Neural cell (in vitro differentiated cells): ENCODE data around the gene CD163L1. TPM values are rescaled to one million over a fixed set of nuclear protein-coding genes. Genes with fewer than 3 reads are reported as not detected.
"Not testable (repeated sequence)": the region's sequence is repeated elsewhere in the genome, so short reads cannot be mapped to it uniquely, and the experiment has no call there.

Experiments
- H2AFZ ChIP-seq: fragments of 200-600, 300-800 bp; sonication (generic), shearing (Covaris generic); 2 replicates; pipeline ENCODE4 v1.6.0; 2014; ENCODE audit warnings: low read depth, mild to moderate bottlenecking, antibody characterized with exemption, low read length, moderate library complexity
- H3F3A ChIP-seq: fragments of 200-600 bp; shearing (Covaris generic); 2 replicates; pipeline ENCODE4 v1.6.1; 2016; ENCODE audit warnings: mild to moderate bottlenecking, moderate library complexity, mixed read lengths, antibody characterized with exemption, low read length; ENCODE audit not compliant: insufficient read depth, poor library complexity, severe bottlenecking
- H3K27ac ChIP-seq: fragments of 200-600, 300-800 bp; sonication (generic), shearing (Covaris generic); 2 replicates; pipeline ENCODE4 v1.5.1; 2014; ENCODE audit warnings: mild to moderate bottlenecking, low read length, moderate library complexity
- H3K27me3 ChIP-seq: fragments of 300-800, 200-600 bp; sonication (generic), shearing (Covaris generic); 2 replicates; pipeline ENCODE4 v1.6.0; 2014; ENCODE audit warnings: mild to moderate bottlenecking, low read depth, low read length, moderate library complexity; ENCODE audit not compliant: insufficient read depth
- H3K36me3 ChIP-seq: fragments of 300-800, 200-600 bp; sonication (generic), shearing (Covaris generic); 2 replicates; pipeline ENCODE4 v1.5.1; 2014; ENCODE audit warnings: mild to moderate bottlenecking, antibody characterized with exemption, low read length, moderate library complexity; ENCODE audit not compliant: insufficient read depth
- H3K4me2 ChIP-seq: fragments of 300-800, 200-600 bp; sonication (generic), shearing (Covaris generic); 2 replicates; pipeline ENCODE4 v1.6.0; 2014; ENCODE audit warnings: mild to moderate bottlenecking, low read length
- H3K4me3 ChIP-seq: fragments of 300-800, 200-600 bp; sonication (generic), shearing (Covaris generic); 2 replicates; pipeline ENCODE4 v1.5.1; 2014; ENCODE audit warnings: mild to moderate bottlenecking, low read length, moderate library complexity
- H3K79me2 ChIP-seq: fragments of 200-600 bp; shearing (Covaris generic); replicated peaks from 2 replicates; pipeline ENCODE4 v1.6.0; 2014; ENCODE audit warnings: mild to moderate bottlenecking, low read length, moderate library complexity; ENCODE audit not compliant: insufficient read depth
- H3K9ac ChIP-seq: fragments of 300-800, 200-600 bp; sonication (generic), shearing (Covaris generic); 2 replicates; pipeline ENCODE4 v1.6.1; 2016; ENCODE audit warnings: mild to moderate bottlenecking, low read length, mixed read lengths
- H3K9me2 ChIP-seq: fragments of 200-600 bp; shearing (Covaris generic); 2 replicates; pipeline ENCODE4 v1.6.1; 2016; ENCODE audit warnings: mild to moderate bottlenecking, low read length, mixed read lengths; ENCODE audit not compliant: insufficient read depth
- H3K9me3 ChIP-seq: fragments of 200-600, 300-800 bp; sonication (generic), shearing (Covaris generic); 2 replicates; pipeline ENCODE4 v1.6.1; 2016; ENCODE audit warnings: mild to moderate bottlenecking, mixed run types, low read length, moderate library complexity, mixed read lengths
- H4K20me1 ChIP-seq: fragments of 200-600 bp; shearing (Covaris generic); 2 replicates; pipeline ENCODE4 v1.6.1; 2016; ENCODE audit warnings: mild to moderate bottlenecking, mixed run types; ENCODE audit not compliant: insufficient read depth
- EP300 ChIP-seq: fragments of 450-650 bp; conservative IDR thresholded peaks from 2 replicates; pipeline ENCODE4 v1.6.1; 2014; ENCODE audit warnings: antibody characterized with exemption, mild to moderate bottlenecking, moderate library complexity; ENCODE audit not compliant: poor library complexity, severe bottlenecking
- EZH2 ChIP-seq: fragments of 200-600, 300-800 bp; shearing (Covaris generic), sonication (generic); IDR thresholded peaks from 2 replicates; pipeline ENCODE4 v1.6.1; 2014; ENCODE audit warnings: antibody characterized with exemption, low read length, borderline replicate concordance, mild to moderate bottlenecking; ENCODE audit not compliant: insufficient read depth, poor library complexity, severe bottlenecking
- MXI1 ChIP-seq: fragments of 450-650 bp; conservative IDR thresholded peaks from 2 replicates; pipeline ENCODE4 v1.6.1; 2014; ENCODE audit warnings: antibody characterized with exemption, mild to moderate bottlenecking; ENCODE audit not compliant: poor library complexity, severe bottlenecking
- POLR2AphosphoS5 ChIP-seq: IDR thresholded peaks from 2 replicates; pipeline ENCODE4 v1.6.1; 2012
- RAD21 ChIP-seq: fragments of 450-650 bp; conservative IDR thresholded peaks from 2 replicates; pipeline ENCODE4 v1.6.1; 2014; ENCODE audit warnings: antibody characterized with exemption, mild to moderate bottlenecking, moderate library complexity
- SMC3 ChIP-seq: fragments of 450-650 bp; conservative IDR thresholded peaks from 2 replicates; pipeline ENCODE4 v1.6.1; 2014; ENCODE audit warnings: antibody characterized with exemption, mild to moderate bottlenecking, moderate library complexity; ENCODE audit not compliant: poor library complexity
- TAF1 ChIP-seq: IDR thresholded peaks from 2 replicates; pipeline ENCODE4 v1.6.1; 2012; ENCODE audit warnings: low read depth
- polyA plus RNA-seq: library from polyadenylated mRNA; depleted of rRNA; stranded (reverse); fragments of >200 nt; gene quantifications from 2 replicates; pipeline ENCODE4 v1.2.3, GENCODE V29; 2014
- TF ChIP-seq, protein P1 (sequence below): fragments of 450-650 bp; IDR thresholded peaks from 2 replicates; pipeline ENCODE4 v1.5.1; 2014; ENCODE audit warnings: antibody characterized with exemption, mild to moderate bottlenecking, moderate library complexity; ENCODE audit not compliant: poor library complexity, severe bottlenecking
- TF ChIP-seq, protein P2 (sequence below): IDR thresholded peaks from 2 replicates; pipeline ENCODE4 v1.6.1; 2012; ENCODE audit warnings: borderline replicate concordance

CD163L1 gene
- polyA plus RNA-seq, 1 donor from 2014 or later: 0.62 TPM

DNA sequence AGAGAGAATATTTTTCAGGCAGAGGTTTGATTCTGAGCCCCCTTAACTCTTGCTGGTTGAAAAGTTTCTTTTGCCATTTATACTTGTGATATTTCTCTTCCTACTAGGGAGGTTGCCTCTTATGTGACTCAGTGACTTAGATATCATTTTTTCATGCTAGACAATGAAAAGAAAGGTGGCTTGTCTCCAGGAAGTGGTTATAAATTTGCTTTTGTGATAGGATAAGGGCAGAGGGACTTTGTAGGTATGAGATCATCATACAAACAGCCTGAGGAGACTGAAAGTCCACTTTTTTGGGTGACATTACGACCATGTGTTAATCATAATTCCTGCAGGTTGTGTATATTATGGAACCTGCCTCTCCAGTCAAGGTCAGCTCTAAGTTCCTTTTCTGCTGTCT, 104.3 kb downstream of the CD163L1 start:
- H3F3A ChIP-seq: no peaks in the 10 kb centered on the region
- H4K20me1 ChIP-seq: no peaks in the 10 kb centered on the region
- H3K27ac ChIP-seq: no peak overlapping the region
- no peaks in the 10 kb centered on the region for H3K79me2 ChIP-seq
- no peak overlapping the region for H3K4me2 ChIP-seq
- TF ChIP-seq, protein P1, sequence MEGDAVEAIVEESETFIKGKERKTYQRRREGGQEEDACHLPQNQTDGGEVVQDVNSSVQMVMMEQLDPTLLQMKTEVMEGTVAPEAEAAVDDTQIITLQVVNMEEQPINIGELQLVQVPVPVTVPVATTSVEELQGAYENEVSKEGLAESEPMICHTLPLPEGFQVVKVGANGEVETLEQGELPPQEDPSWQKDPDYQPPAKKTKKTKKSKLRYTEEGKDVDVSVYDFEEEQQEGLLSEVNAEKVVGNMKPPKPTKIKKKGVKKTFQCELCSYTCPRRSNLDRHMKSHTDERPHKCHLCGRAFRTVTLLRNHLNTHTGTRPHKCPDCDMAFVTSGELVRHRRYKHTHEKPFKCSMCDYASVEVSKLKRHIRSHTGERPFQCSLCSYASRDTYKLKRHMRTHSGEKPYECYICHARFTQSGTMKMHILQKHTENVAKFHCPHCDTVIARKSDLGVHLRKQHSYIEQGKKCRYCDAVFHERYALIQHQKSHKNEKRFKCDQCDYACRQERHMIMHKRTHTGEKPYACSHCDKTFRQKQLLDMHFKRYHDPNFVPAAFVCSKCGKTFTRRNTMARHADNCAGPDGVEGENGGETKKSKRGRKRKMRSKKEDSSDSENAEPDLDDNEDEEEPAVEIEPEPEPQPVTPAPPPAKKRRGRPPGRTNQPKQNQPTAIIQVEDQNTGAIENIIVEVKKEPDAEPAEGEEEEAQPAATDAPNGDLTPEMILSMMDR: no peak
- no peak for TF ChIP-seq MXI1
- TF ChIP-seq RAD21: no peak
- TF ChIP-seq POLR2AphosphoS5: no peak
- TF ChIP-seq, protein P2, sequence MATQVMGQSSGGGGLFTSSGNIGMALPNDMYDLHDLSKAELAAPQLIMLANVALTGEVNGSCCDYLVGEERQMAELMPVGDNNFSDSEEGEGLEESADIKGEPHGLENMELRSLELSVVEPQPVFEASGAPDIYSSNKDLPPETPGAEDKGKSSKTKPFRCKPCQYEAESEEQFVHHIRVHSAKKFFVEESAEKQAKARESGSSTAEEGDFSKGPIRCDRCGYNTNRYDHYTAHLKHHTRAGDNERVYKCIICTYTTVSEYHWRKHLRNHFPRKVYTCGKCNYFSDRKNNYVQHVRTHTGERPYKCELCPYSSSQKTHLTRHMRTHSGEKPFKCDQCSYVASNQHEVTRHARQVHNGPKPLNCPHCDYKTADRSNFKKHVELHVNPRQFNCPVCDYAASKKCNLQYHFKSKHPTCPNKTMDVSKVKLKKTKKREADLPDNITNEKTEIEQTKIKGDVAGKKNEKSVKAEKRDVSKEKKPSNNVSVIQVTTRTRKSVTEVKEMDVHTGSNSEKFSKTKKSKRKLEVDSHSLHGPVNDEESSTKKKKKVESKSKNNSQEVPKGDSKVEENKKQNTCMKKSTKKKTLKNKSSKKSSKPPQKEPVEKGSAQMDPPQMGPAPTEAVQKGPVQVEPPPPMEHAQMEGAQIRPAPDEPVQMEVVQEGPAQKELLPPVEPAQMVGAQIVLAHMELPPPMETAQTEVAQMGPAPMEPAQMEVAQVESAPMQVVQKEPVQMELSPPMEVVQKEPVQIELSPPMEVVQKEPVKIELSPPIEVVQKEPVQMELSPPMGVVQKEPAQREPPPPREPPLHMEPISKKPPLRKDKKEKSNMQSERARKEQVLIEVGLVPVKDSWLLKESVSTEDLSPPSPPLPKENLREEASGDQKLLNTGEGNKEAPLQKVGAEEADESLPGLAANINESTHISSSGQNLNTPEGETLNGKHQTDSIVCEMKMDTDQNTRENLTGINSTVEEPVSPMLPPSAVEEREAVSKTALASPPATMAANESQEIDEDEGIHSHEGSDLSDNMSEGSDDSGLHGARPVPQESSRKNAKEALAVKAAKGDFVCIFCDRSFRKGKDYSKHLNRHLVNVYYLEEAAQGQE: no peak
- TF ChIP-seq EP300: no peak
- no peak for TF ChIP-seq EZH2
- no peak for TF ChIP-seq SMC3
- TF ChIP-seq TAF1: no peak
- H3K27me3 ChIP-seq: no peaks in the 10 kb centered on the region
- H3K9me2 ChIP-seq: no peaks in the 10 kb centered on the region
- H3K9ac ChIP-seq: no peak overlapping the region
- no peak overlapping the region for H2AFZ ChIP-seq
- no peaks in the 10 kb centered on the region for H3K9me3 ChIP-seq
- no peak overlapping the region for H3K4me3 ChIP-seq
- no peaks in the 10 kb centered on the region for H3K36me3 ChIP-seq

DNA sequence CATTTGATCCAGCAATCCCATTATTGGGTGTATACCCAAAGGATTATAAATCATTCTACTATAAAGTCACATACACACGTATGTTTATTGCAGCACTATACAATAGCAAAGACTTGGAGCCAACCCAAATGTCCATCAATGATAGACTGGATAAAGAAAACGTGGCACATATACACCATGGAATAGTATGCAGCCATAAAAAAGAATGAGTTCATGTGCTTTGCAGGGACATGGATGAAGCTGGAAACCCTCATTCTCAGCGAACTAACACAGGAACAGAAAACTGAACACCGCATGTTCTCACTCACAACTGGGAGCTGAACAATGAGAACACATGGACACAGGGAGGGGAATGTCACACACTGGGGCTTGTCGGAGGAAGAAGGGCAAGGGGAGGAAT, 106.2 kb downstream of the CD163L1 start:
- not testable (repeated sequence) for H4K20me1 ChIP-seq, H3K9me2 ChIP-seq, H3K27me3 ChIP-seq, H3K36me3 ChIP-seq, H3F3A ChIP-seq, H3K9me3 ChIP-seq, H3K27ac ChIP-seq, H2AFZ ChIP-seq, H3K4me2 ChIP-seq, H3K9ac ChIP-seq, H3K4me3 ChIP-seq, H3K79me2 ChIP-seq

DNA sequence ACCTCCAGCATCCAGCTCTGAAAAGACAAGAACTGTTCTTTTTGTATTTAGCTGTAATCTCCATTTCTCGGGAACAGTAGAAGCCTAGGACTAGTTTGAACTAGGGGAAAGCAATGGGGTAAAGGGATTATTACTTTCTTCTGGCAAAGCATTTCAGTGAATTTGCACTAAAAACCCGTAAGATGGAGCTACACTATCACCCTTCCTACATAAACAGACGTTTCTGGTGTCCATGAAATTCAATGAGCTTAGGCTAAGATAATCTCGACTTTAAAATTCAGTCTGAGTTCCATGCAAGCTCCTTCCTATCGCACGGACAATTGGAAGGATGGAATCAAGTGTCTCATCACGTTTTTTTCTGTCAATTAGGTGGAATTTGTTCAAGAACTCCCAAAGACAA, 116.0 kb downstream of the CD163L1 start:
- Histone ChIP-seq H4K20me1 (no peaks in the 10 kb centered on the region), H3K27ac (no peak overlapping the region), H3K4me2 (no peak overlapping the region), H3K36me3 (no peaks in the 10 kb centered on the region), H3K27me3 (no peaks in the 10 kb centered on the region), H3K9me3 (no peaks in the 10 kb centered on the region), H2AFZ (no peak overlapping the region), H3K9ac (no peak overlapping the region), H3K79me2 (no peaks in the 10 kb centered on the region), H3K9me2 (no peaks in the 10 kb centered on the region), H3K4me3 (no peak overlapping the region), H3F3A (no peaks in the 10 kb centered on the region)
- TF ChIP-seq, protein P2: no peak
- TF ChIP-seq SMC3: no peak
- no peak for TF ChIP-seq MXI1
- no peak for TF ChIP-seq POLR2AphosphoS5
- TF ChIP-seq TAF1: no peak
- no peak for TF ChIP-seq RAD21
- TF ChIP-seq, protein P1: no peak
- no peak for TF ChIP-seq EP300
- no peak for TF ChIP-seq EZH2
